ENCODE measurements around the gene CCNA2. TPM values are rescaled to one million over a fixed set of nuclear protein-coding genes. Genes with fewer than 3 reads are reported as not detected.

The CCNA2 gene
- total RNA-seq, 6 experiments from 2014 or later: 30.0 to 77.0 (median 68.9) TPM

- Mint-ChIP-seq H3K4me3 (peak overlapping the region; percentile 58), H3K36me3 (ENCODE audit: low read depth) (peaks cover 52% of the 10 kb centered on the region), H3K4me1 (ENCODE audit: low read depth) (peaks cover 83% of the 10 kb centered on the region), H3K9me3 (no peaks in the 10 kb centered on the region), H3K27me3 (ENCODE audit: insufficient read depth) (peaks cover 4% of the 10 kb centered on the region; the same call in 1 of the 2 replicates), H3K27ac (peak overlapping the region; percentile 69)
- TF ChIP-seq CTCF (IDR thresholded peaks at IDR 0.05): no peak
- no peak for DNase-seq
Observed at GRCh38 chr4:121819216-121819965, 4.3 kb downstream of the CCNA2 start.

GRCh38 chr4:121818215-121818614 lies 5.5 kb downstream of the CCNA2 start:
- peaks cover 87% of the 10 kb centered on the region for H3K4me1 Mint-ChIP-seq (ENCODE audit: low read depth)
- H3K36me3 Mint-ChIP-seq (ENCODE audit: low read depth): peaks cover 56% of the 10 kb centered on the region
- TF ChIP-seq CTCF (IDR thresholded peaks at IDR 0.05): no peak
- no peaks in the 10 kb centered on the region for H3K9me3 Mint-ChIP-seq
- H3K27ac Mint-ChIP-seq: peak overlapping the region; percentile 69
- peaks cover 4% of the 10 kb centered on the region; the same call in 1 of the 2 replicates for H3K27me3 Mint-ChIP-seq (ENCODE audit: insufficient read depth)
- no peak for DNase-seq
- 0 out of 2 replicates have a peak overlapping the region, but pooled peaks have one; percentile 2 for H3K4me3 Mint-ChIP-seq

GRCh38 chr4:121817701-121818100 lies 6.0 kb downstream of the CCNA2 start:
- no peaks in the 10 kb centered on the region for H3K9me3 Mint-ChIP-seq
- peak overlapping the region; percentile 69 for H3K27ac Mint-ChIP-seq
- no peak for DNase-seq
- no peak for TF ChIP-seq CTCF (IDR thresholded peaks at IDR 0.05)
- no peaks in the 10 kb centered on the region; the same call in 1 of the 2 replicates for H3K27me3 Mint-ChIP-seq (ENCODE audit: insufficient read depth)
- H3K4me1 Mint-ChIP-seq (ENCODE audit: low read depth): peaks cover 91% of the 10 kb centered on the region
- H3K4me3 Mint-ChIP-seq: peak overlapping the region; percentile 17; the same call in 1 of the 2 replicates
- peaks cover 59% of the 10 kb centered on the region for H3K36me3 Mint-ChIP-seq (ENCODE audit: low read depth)

GRCh38 chr4:121817006-121817405 lies 6.7 kb downstream of the CCNA2 start:
- Mint-ChIP-seq H3K4me3 (no peak overlapping the region), H3K9me3 (no peaks in the 10 kb centered on the region), H3K27ac (peak overlapping the region; percentile 26), H3K27me3 (ENCODE audit: insufficient read depth) (no peaks in the 10 kb centered on the region; the same call in 1 of the 2 replicates), H3K4me1 (ENCODE audit: low read depth) (peaks cover 84% of the 10 kb centered on the region), H3K36me3 (ENCODE audit: low read depth) (peaks cover 55% of the 10 kb centered on the region)
- TF ChIP-seq CTCF (IDR thresholded peaks at IDR 0.05): no peak
- DNase-seq: no peak

GRCh38 chr4:121814756-121815155 lies 8.9 kb downstream of the CCNA2 start:
- peak; percentile 36 for DNase-seq
- Mint-ChIP-seq H3K36me3 (ENCODE audit: low read depth) (peaks cover 54% of the 10 kb centered on the region), H3K27me3 (ENCODE audit: insufficient read depth) (no peaks in the 10 kb centered on the region; the same call in 1 of the 2 replicates), H3K27ac (0 out of 2 replicates have a peak overlapping the region, but pooled peaks have one; percentile 2), H3K9me3 (no peaks in the 10 kb centered on the region), H3K4me1 (ENCODE audit: low read depth) (peaks cover 62% of the 10 kb centered on the region), H3K4me3 (no peak overlapping the region)
- no peak for TF ChIP-seq CTCF (IDR thresholded peaks at IDR 0.05)

All from HFFc6 (cell line).